DMS114 treated with DMSO at 0.1 percent for 48 hours (cell line): ENCODE data around the gene IPP.
"Not testable (repeated sequence)": the region's sequence is repeated elsewhere in the genome, so short reads cannot be mapped to it uniquely, and the experiment has no call there.

Experiments used
- DNase-seq: peaks from one replicate; lab custom pipeline; 2025; ENCODE audit not compliant: unreplicated experiment; lab: John Stamatoyannopoulos, UW

IPP gene

GRCh38 chr1:45750298-45751038 lies at the start of gene IPP:
Gene IPP, minus strand, starts transcription at chr1:45750653. Its CDS starts 4,242 bp downstream, at chr1:45746411.
- peak; percentile 93 for DNase-seq

- DNase-seq = no peak
These were observed 46.5 kb upstream of the IPP start for GRCh38 chr1:45796946-45797345.

GRCh38 chr1:45796381-45796780 lies 45.9 kb upstream of the IPP start:
- no peak for DNase-seq

GRCh38 chr1:45793942-45794604 lies 43.6 kb upstream of the IPP start:
- no peak for DNase-seq

- no peak for DNase-seq
These were observed 42.3 kb upstream of the IPP start for GRCh38 chr1:45792744-45793143.

- no peak for DNase-seq
These were observed 39.1 kb upstream of the IPP start for GRCh38 chr1:45789601-45790000.

GRCh38 chr1:45787905-45788304 lies 37.5 kb upstream of the IPP start:
- DNase-seq = no peak

- no peak for DNase-seq
These were observed 35.1 kb upstream of the IPP start for GRCh38 chr1:45785583-45785982.

- DNase-seq = no peak
These were observed 25.3 kb upstream of the IPP start for GRCh38 chr1:45775794-45776193.

GRCh38 chr1:45772971-45773370 lies 22.5 kb upstream of the IPP start:
- DNase-seq = no peak

GRCh38 chr1:45769261-45769932 lies 18.9 kb upstream of the IPP start:
- DNase-seq = no peak

GRCh38 chr1:45767035-45767434 lies 16.6 kb upstream of the IPP start:
- no peak for DNase-seq

- DNase-seq = no peak
These were observed 15.7 kb upstream of the IPP start for GRCh38 chr1:45765999-45766792.

- no peak for DNase-seq
These were observed 11.8 kb upstream of the IPP start for GRCh38 chr1:45762291-45762690.

GRCh38 chr1:45755697-45756096 lies 5.2 kb upstream of the IPP start:
- DNase-seq = no peak

- no peak for DNase-seq
These were observed 3.0 kb upstream of the IPP start for GRCh38 chr1:45753248-45754037.

- no peak for DNase-seq
These were observed 2.1 kb upstream of the IPP start for GRCh38 chr1:45752441-45753052.

GRCh38 chr1:45752014-45752413 lies 1.6 kb upstream of the IPP start:
- DNase-seq = no peak

- DNase-seq = not testable (repeated sequence)
These were observed 786 bp upstream of the IPP start for GRCh38 chr1:45751039-45751838.
